GM19193 (cell line): ENCODE measurements around the gene SNTG2.

Source experiments
- POLR2A ChIP-seq: IDR thresholded peaks from 4 replicates; pipeline ENCODE4 v1.6.1; 2011; ENCODE audit not compliant: insufficient read depth, insufficient read length; ENCODE audit errors: extremely low read depth

SNTG2 gene

DNA sequence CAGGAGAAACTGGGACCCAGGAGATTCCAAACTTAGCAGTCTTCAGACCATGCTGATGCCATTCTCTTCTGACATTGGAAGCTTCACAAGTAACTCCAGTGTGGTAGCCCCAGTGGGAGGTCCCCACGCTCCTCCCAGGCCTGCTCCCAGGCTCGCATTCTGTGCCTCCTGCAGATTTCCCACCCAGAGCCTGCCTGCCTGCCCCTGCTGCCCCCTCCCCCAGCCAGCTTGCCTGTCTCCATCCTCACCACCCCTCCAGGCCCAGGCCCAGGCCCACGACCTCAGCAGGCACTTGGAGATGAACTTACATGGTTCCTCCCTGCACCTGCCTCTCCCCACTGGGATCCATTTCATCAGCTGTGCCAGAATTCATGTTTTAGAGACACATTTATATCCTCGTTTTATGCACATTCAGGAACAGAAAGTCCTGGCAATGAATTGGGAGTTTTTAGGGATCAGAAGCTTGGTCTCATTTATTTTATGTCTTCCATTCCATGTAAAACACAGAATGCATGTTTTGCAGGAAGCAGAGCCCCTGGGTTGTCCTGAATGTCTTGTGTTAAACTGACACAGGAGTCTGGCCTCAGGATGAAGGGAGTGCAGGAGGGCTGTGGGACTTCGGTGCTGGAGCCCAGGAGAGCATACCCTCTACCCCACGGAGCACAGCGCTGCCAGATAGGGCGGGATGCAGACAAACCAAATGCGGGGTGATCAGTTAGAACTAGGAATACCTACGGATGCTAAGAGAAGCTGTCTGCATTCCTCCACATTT lies 150.5 kb downstream of the SNTG2 start:
- TF ChIP-seq POLR2A, result no peak

DNA sequence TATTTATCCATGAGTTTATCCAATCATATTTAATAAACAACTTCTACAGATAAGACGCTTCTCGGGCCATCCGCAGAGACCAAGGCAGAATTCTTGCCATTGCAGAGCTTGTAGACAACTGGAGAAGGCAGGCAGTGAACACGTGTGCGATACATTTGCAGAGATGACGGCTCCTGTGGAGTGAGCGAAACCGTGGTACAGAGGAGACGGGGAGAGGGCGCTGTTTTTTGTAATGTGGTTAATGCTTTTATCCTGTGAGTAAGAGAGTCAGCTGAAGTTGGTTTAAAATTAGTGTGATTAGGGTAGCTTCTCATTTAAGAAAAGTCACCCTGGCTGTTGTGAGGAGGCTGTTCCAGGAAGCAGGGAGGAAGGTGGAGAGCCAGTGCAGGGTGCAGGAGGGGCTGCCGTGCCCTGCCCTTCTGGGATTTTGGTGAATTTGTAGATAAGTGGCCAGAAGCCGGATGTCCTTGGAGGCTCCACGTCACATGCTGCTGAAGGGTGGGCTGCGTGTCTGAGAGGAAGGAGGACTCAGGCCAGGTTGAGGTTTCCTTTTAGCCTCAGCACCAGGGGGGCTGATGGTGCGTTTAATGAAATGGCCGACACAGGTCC lies 151.4 kb downstream of the SNTG2 start:
- no peak for TF ChIP-seq POLR2A

DNA sequence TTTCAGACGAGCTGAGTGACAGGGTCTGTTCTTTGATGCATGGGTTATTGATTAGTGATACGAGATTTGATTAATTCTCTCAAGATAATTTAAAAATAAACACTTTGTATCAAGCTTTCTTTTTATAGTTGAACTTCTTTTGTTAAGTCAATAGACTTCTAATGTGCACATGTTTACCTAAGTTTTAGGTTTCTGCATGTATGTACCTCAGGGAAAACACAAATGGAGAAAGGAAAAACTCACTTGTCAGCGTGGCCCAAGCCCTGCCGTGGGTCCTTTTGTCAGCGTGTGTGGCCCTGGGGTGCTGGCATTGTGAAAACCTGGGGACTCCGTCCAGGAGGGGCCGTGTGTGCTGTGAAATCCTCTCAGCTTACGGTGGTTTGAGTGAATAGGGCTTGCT lies 153.7 kb downstream of the SNTG2 start:
- no peak for TF ChIP-seq POLR2A

DNA sequence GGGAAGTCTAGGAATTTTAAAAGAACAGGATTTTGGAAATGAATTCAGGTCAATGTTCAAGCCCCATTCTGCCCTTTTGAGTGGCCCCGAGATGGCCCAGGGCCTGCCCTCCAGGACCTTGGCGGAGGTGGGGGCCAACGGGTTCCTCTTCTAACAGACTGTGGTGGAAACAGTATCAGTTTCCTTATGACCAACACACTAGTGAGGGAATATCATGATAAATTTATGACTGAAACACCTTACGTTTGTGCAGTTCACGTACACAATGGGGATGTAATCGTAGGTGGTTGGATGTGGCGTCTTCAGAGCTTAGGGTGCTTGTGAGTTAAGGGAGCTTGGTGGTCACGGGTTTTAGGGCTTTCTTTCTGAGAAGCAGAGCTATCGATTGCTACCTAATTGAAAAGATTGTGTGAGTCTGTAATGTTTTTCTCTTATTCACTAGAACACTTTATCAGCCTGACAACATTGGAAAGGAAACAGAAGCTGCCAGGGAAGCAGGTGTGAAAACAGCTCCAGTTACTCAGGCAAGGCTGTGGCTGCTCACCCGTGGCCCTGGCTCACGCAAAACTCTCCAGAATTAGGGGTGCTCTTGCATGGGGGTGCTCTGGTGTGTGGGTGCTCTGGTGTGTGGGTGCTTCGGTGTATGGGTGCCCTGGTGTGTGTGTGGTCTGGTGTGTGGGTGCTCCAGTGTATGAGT lies 165.3 kb downstream of the SNTG2 start:
- TF ChIP-seq POLR2A, result no peak

DNA sequence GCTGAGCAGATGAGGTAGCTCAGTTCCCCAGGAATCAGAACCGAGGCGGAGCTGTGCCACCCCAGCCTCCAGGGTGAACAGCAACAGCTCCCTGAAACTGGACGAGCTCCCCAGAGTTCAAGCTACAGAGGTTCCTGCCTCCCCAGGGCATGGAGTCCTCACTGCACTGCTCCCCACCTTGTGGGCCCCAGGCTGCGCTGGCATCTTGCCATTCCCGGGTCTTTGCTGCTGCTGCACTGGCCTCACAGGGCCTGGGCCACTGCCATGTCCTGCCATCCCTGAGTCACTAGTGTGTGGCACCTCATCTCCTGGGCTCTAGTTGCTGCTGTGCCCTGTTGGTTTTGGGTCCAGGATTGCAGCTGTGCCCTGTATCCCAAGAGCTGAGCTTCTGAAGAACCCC lies 166.9 kb downstream of the SNTG2 start:
- TF ChIP-seq POLR2A, result no peak

DNA sequence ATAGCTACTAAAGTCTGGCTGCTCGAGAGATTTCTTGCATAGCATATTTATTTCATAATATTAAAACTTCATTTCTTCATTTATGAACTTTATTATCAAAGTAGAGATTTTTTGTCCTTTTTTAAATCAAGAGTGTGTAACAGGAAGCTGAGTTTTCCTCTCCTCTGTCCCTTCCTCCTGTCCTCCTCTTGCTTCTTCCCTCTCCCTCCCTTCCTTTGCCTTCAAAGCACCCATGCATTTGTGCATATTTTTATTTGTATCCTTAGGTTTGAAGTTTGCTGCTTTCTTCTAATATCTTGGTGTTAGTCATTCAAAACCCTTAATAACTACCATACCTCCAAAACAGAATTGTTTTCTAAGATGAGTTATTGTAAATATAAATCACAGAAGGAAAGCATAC lies 174.6 kb downstream of the SNTG2 start:
- TF ChIP-seq POLR2A, result no peak

DNA sequence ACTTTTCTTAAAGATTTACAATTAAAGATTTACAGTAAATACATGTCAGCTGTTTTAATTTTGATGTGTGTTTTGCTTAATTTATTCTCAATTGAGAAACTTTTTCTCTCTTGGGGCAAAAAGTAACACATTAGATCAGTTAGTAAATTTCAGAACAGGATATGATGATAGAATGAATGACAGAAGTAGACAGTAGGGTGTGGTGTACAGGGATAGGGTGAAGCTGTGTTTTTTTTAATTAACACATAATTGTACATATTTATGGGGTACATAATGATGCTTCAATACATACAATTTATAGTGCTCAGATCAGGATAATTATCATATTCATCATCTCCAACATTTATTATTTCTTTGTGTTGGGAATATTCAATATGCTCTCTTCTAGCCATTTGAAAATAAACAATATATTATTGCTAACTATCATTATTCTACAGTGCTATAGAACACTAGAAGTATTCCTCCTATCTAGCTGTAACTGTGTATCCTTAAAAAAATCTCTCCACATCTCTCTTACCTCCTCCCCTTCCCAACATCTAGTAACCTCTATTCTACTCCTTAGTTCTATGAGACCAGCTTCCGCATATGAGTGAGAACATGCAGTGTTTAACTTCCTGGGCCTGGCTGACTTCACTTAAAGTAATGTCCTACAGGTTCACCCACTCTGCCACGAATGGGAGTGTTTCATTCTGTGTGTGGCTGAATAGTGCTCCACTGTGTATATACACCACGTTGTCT lies 175.2 kb downstream of the SNTG2 start:
- no peak for TF ChIP-seq POLR2A

DNA sequence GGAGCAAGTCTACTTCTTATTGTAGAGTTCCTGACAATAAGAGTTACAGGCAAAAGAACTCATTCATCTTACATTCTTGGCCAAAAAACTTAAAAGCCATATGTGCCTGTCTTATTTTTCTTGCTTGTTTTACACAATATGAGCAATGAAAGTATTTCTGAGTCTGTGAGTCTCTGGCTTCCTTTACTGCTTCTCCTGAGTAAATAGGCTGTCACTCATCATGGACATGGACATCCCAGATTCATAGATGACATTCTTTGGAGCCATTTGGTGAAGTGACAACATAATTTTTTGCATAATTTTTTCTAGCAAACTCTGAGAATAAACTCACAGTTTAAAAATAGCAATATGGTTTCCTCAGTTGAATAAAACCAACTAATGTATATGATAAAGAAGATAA lies 179.3 kb downstream of the SNTG2 start:
- no peak for TF ChIP-seq POLR2A

DNA sequence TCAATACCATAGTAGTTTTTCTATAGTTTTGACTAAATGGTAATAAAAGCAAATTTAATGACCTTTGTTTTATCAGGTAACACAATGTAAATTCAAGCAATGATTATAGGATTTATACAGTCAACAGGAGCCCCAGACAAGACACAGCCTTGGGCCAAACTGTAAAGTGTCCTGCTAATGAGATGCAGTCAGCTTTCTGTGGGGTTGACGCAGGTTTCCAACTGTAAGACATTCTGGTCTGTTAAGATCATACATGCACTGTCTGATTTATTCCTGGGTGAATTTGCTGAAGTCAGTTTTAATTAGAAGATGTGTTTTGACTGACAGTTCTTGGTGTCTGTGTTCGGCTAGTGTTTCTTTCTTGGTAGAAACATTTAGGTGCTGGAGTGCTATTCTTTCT lies 180.3 kb downstream of the SNTG2 start:
- TF ChIP-seq POLR2A, result no peak

DNA sequence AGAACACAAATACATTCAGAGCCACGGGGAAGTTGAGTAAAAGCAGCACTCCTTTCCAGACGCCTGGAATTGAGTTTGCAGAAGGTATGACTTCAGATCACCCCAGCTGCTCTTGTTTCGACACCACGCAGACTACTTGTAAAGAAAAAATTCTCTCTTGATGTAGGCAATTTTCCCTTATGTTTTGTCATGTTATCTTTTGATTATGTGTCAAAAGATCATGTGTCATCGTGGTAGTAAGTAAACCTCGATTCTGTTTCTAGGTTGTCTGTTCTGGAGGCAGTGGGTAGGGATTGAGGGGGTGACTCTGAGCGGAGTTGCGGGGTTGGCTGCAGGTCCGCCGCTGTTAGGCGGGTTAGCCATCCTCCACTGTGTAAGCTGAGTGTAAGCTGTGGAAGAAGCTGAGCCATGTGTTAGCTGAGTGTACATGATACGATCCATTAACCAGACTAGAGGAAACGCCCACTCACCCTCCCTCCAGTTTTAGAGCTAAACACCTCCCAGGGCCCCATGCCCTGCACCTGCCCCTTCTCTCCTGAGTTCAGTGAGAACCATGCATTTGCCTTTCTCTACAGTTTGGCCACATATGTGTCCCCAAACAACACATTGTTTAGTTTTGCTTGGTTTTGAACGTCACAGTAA lies 181.8 kb downstream of the SNTG2 start:
- TF ChIP-seq POLR2A, result no peak

DNA sequence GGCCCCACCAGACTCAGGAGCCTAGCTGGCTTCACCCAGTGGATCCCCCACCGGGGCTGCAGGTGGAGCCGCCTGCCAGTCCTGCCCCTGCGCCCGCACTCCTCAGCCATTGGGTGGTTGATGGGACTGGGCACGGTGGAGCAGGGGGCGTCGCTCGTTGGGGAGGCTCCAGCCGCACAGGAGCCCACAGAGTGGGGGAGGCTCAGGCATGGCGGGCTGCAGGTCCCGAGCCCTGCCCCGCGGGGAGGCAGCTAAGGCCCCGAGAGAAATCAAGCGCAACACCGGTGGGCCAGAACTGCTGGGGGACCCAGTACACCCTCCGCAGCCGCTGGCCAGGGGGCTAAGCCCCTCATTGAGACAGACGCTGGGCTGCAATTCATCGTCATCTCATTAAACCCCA lies 184.0 kb downstream of the SNTG2 start:
- no peak for TF ChIP-seq POLR2A

DNA sequence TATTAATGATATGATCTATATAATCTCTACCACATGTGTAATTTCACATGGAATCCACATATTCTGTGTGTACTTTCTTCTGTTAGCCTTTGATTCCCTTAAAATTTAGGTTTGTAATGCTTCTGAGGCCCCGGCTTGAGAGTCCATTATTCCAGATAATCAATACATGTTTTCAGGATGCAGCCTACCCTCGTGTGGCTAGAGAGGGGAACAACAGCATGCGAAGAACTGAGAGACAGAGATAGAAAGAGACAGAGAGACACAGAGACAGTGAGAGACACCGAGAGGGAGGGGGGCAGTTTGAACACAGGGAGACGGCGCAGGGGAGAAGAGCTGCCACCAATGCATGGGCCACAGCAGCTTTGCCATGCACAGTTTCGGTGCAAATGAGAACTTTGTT lies 185.4 kb downstream of the SNTG2 start:
- no peak for TF ChIP-seq POLR2A

DNA sequence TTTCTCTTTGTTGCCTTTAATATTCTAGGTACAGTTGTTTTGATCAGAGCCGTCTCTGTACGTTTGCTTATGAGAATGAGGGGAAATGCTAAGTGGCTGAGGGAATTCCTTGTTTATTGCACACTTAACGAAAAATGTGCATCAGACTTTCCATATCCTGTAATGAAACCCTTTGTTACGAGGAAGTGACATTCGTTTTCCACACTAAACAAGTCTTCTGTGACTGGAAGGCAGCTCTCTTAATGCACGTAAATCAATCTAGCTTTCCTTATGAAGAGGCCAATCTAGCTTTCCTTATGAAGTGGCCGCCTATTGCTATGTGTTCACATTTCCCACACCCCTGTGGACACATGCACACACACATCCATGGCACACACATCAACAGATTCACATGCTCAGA lies 186.2 kb downstream of the SNTG2 start:
- no peak for TF ChIP-seq POLR2A

DNA sequence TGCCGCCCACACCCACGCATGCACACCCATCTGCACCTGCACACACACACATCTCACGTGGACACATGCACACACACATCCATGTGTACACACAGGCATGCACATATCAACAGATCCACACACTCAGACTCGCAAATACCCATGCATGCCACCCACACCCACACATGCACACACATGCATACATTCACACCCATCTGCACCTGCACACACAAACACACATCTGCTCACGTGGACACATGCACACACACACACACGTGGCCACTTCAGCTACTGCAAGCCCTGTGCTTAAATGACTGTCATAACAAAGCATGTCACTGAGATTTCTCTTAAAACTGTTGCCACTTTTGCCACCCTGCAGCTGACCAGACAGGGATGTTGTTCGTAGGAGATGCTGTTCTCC lies 186.6 kb downstream of the SNTG2 start:
- no peak for TF ChIP-seq POLR2A

DNA sequence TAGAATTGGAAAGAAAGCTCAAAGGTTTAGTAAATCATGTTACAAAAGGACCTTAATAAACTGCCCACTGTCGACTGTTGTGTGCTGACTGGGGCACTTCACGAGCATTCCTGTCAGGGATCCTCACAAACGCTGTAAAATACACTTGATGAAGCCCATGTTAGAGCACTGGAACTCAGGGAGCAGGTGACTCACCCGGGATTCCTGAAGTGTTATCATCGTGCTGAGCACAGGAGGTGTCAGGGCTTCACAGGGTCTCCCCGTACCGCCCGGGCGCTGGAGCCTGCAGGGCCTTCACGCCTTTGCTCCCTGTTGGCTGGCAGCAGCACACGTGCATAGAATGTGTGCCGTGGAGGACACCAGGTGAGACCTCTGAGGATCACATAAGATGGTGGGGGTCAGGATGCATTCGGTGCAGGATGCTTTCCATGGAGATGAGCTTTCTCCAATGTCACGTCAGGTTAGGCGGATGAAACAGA lies 187.3 kb downstream of the SNTG2 start:
- TF ChIP-seq POLR2A, result no peak
